Measurements from ENCODE around the gene SLC39A6.
A peak's percentile ranks its signal among the peaks of the same experiment; 100 is the strongest.
"Not testable (repeated sequence)": the region's sequence is repeated elsewhere in the genome, so short reads cannot be mapped to it uniquely, and the experiment has no call there.

Gene SLC39A6

GRCh38 chr18:36092116-36092515, 37.0 kb downstream of the SLC39A6 start:
- not testable (repeated sequence) for DNase-seq

- DNase-seq: no peak
Observed at GRCh38 chr18:36089001-36089400, 40.1 kb downstream of the SLC39A6 start.

GRCh38 chr18:36088256-36088655, 40.9 kb downstream of the SLC39A6 start:
- DNase-seq: no peak

- no peak for DNase-seq
Observed at GRCh38 chr18:36086186-36086585, 43.0 kb downstream of the SLC39A6 start.

GRCh38 chr18:36085195-36085594, 43.9 kb downstream of the SLC39A6 start:
- no peak for DNase-seq

- no peak for DNase-seq
Observed at GRCh38 chr18:36083729-36084128, 45.4 kb downstream of the SLC39A6 start.

- DNase-seq: not testable (repeated sequence)
Observed at GRCh38 chr18:36081118-36081517, 48.0 kb downstream of the SLC39A6 start.

GRCh38 chr18:36078751-36079529, 50.2 kb downstream of the SLC39A6 start:
- DNase-seq: no peak

GRCh38 chr18:36077764-36078163, 51.4 kb downstream of the SLC39A6 start:
- not testable (repeated sequence) for DNase-seq

GRCh38 chr18:36075862-36076587, 53.1 kb downstream of the SLC39A6 start:
- no peak for DNase-seq

- no peak for DNase-seq
Observed at GRCh38 chr18:36074435-36074834, 54.7 kb downstream of the SLC39A6 start.

- DNase-seq: no peak
Observed at GRCh38 chr18:36073676-36074075, 55.5 kb downstream of the SLC39A6 start.

GRCh38 chr18:36072406-36072805, 56.7 kb downstream of the SLC39A6 start:
- DNase-seq: not testable (repeated sequence)

- DNase-seq: peak; percentile 97 to 99
Observed at GRCh38 chr18:36067055-36067957, 61.8 kb downstream of the SLC39A6 start, which contains the start of gene RPRD1A. Gene RPRD1A (minus strand): TSS chr18:36067559. CDS start chr18:36067404, 155 bp downstream.

GRCh38 chr18:36066686-36067054, 62.5 kb downstream of the SLC39A6 start:
- DNase-seq: no peak

GRCh38 chr18:36066001-36066400, 63.1 kb downstream of the SLC39A6 start:
- DNase-seq: no peak

- not testable (repeated sequence) for DNase-seq
Observed at GRCh38 chr18:36064809-36065079, 64.4 kb downstream of the SLC39A6 start.

- no peak for DNase-seq
Observed at GRCh38 chr18:36064027-36064808, 64.9 kb downstream of the SLC39A6 start.

- no peak for DNase-seq
Observed at GRCh38 chr18:36058674-36059073, 70.5 kb downstream of the SLC39A6 start.
